B cell (primary cell): ENCODE data around the gene ATP6V1F.

ENCODE experiments used
- EZH2 ChIP-seq: IDR thresholded peaks from 2 replicates; pipeline ENCODE4 v1.6.1; 2012; ENCODE audit warnings: borderline replicate concordance, low read depth, mild to moderate bottlenecking, moderate library complexity, low read length; ENCODE audit not compliant: insufficient read depth, poor library complexity, severe bottlenecking
- TF ChIP-seq, protein P1 (sequence below): fragments of 200-600 bp; IDR thresholded peaks from one replicate; pipeline ENCODE4 v1.8.0; 2022; ENCODE audit warnings: antibody characterized with exemption, mild to moderate bottlenecking

DNA sequence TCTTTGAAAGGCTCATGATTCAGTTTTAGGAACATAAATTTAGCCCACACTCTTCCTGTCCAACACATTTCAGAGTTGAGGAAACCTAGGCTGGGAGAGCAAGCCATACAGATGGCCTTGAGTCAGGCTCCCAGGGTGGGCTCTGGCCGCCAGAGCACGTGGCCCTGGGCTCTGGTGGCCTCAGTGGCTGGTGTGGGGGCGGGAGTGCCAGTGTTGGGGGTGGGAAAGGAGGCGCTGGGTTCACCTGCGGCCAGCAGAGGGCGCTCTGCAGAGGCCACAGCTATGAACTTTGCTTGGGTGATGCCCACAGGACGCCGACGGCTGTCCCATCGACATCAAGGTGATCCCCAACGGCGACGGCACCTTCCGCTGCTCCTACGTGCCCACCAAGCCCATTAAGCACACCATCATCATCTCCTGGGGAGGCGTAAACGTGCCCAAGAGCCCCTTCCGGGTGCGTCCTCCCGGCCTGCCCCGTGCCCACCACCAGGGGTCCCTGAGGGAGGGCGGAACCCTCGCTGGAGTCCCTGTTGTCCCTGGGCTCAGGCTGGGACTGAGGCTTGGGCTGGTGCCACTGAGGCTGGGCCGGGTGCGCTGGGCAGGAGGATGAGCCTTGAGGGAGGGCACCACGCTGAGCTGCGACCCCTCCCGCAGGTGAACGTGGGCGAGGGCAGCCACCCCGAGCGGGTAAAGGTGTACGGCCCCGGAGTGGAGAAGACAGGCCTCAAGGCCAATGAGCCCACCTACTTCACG lies 20.6 kb upstream of the ATP6V1F start:
- TF ChIP-seq, protein P1, sequence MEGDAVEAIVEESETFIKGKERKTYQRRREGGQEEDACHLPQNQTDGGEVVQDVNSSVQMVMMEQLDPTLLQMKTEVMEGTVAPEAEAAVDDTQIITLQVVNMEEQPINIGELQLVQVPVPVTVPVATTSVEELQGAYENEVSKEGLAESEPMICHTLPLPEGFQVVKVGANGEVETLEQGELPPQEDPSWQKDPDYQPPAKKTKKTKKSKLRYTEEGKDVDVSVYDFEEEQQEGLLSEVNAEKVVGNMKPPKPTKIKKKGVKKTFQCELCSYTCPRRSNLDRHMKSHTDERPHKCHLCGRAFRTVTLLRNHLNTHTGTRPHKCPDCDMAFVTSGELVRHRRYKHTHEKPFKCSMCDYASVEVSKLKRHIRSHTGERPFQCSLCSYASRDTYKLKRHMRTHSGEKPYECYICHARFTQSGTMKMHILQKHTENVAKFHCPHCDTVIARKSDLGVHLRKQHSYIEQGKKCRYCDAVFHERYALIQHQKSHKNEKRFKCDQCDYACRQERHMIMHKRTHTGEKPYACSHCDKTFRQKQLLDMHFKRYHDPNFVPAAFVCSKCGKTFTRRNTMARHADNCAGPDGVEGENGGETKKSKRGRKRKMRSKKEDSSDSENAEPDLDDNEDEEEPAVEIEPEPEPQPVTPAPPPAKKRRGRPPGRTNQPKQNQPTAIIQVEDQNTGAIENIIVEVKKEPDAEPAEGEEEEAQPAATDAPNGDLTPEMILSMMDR = peak; percentile 81
- TF ChIP-seq EZH2 = no peak
